ENCODE measurements around the gene CKLF.
"Not testable (repeated sequence)": the region's sequence is repeated elsewhere in the genome, so short reads cannot be mapped to it uniquely, and the experiment has no call there.

Gene CKLF

DNA sequence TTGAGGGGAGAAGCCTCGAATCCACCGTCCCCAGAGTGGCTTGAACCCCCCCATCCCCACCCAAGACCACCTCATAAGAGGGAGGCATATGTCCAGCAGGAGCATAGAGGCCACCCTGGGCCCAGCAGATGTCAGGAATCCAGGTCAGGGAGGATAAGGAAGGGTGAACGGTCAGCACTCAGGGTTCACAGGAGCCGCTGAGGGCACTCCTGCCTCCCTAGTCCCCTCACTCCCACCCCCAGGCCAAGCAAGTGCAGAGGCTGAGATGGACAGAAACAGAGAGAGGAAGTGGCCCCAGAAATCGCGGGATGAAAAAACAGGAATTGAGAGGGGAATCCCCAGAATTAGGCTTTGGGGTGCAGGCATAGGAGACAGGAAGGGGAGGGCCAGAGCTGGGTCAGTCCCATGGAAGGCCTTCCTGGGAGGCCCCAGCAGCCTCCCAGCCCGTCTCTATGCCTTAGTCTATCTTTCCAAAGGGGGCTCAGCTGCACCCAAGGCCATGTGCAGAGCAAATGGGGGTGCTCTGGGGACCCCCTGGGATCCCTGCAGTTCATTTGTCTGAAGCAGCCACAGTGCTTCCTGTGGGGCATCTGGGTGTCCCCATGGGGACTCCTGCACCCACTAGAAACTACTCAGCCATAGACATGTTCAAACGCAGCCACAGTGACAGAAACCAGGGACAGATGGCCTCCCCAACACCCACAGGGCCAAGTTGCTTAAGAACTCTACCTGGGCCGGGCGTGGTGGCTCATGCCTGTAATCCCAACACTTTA is 53.8 kb downstream of the CKLF start:
- peaks cover 7% of the 10 kb centered on the region for H3K4me1 ChIP-seq (ENCODE audit: control insufficient read depth, low read depth, low read length)
- peak overlapping the region; percentile 50 for H3K9ac ChIP-seq (ENCODE audit: low read length)
- H3K27ac ChIP-seq (ENCODE audit: low read length): no peak overlapping the region
- H3K9me3 ChIP-seq (ENCODE audit: control insufficient read depth, low read depth, low read length): no peaks in the 10 kb centered on the region
- H3K36me3 ChIP-seq (ENCODE audit: control insufficient read depth, low read depth, low read length): peaks cover 8% of the 10 kb centered on the region
- H3K27me3 ChIP-seq (ENCODE audit: control insufficient read depth, insufficient read depth, low read length): no peaks in the 10 kb centered on the region
- peak overlapping the region; percentile 56 for H3K4me3 ChIP-seq (ENCODE audit: low read length)

DNA sequence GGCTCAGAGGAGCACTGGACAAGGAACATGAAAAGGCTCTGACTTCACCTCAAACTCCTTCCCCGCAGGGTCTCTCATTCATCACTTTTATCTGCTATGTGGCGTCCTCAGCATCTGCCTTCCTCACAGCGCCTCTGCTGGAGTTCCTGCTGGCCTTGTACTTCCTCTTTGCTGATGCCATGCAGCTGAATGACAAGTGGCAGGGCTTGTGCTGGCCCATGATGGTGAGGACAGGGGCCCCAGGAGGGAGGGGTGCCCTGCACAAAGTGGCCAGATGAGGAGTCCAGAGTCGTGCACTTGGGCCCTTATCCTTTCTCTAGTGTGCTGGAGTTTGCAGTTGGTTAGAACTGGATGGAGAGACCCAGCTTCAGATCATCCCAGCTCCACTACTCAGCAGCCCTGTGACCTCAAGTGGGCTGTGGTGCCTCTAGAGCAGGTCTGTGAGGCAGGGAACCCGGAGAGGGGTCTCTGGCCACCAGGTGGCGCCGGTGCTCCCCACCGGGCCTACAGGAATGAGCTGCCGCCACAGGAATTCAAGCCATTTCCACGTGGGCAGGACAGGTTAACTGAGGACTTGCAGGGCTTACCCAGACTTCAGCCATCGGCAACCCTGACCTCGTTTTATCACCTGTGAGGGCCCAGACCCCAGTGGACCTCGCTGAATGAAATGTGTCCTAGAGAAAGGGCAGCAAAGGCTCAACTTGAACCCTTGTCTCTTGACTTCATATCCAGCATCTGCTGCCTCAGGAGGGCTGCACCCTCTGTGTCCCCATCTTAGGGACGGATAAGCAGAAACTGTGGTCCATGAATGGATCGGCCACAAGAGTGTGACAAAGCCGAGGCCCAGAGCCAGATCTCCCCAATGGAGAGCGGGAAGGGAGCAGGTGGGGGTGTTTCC is 56.1 kb downstream of the CKLF start:
- Histone ChIP-seq H3K4me3 (ENCODE audit: low read length) (no peak overlapping the region), H3K9ac (ENCODE audit: low read length) (peak overlapping the region; percentile 10), H3K36me3 (ENCODE audit: control insufficient read depth, low read depth, low read length) (peaks cover 23% of the 10 kb centered on the region), H3K27me3 (ENCODE audit: control insufficient read depth, insufficient read depth, low read length) (no peaks in the 10 kb centered on the region), H3K9me3 (ENCODE audit: control insufficient read depth, low read depth, low read length) (no peaks in the 10 kb centered on the region), H3K4me1 (ENCODE audit: control insufficient read depth, low read depth, low read length) (peaks cover 7% of the 10 kb centered on the region), H3K27ac (ENCODE audit: low read length) (no peak overlapping the region)

DNA sequence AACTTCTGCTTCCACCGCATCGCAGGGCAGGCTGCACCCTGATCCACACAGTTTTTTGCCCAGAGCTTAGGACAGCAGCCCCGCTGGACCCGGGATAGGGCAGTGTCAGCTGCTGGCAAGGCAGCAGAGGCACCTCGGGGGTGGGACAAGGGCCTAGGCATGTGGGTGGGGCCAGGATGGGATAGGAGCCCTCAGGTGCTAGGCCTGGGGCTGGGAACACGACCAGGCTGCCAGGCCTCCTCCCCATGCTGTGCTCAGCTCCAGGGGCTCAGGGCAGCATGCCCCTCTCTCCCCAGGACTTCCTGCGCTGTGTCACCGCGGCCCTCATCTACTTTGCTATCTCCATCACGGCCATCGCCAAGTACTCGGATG is 56.7 kb downstream of the CKLF start:
- Histone ChIP-seq H3K4me3 (ENCODE audit: low read length) (no peak overlapping the region), H3K27me3 (ENCODE audit: control insufficient read depth, insufficient read depth, low read length) (no peaks in the 10 kb centered on the region), H3K4me1 (ENCODE audit: control insufficient read depth, low read depth, low read length) (peaks cover 7% of the 10 kb centered on the region), H3K36me3 (ENCODE audit: control insufficient read depth, low read depth, low read length) (peaks cover 27% of the 10 kb centered on the region), H3K27ac (ENCODE audit: low read length) (no peak overlapping the region), H3K9ac (ENCODE audit: low read length) (peak overlapping the region; percentile 10), H3K9me3 (ENCODE audit: control insufficient read depth, low read depth, low read length) (no peaks in the 10 kb centered on the region)

DNA sequence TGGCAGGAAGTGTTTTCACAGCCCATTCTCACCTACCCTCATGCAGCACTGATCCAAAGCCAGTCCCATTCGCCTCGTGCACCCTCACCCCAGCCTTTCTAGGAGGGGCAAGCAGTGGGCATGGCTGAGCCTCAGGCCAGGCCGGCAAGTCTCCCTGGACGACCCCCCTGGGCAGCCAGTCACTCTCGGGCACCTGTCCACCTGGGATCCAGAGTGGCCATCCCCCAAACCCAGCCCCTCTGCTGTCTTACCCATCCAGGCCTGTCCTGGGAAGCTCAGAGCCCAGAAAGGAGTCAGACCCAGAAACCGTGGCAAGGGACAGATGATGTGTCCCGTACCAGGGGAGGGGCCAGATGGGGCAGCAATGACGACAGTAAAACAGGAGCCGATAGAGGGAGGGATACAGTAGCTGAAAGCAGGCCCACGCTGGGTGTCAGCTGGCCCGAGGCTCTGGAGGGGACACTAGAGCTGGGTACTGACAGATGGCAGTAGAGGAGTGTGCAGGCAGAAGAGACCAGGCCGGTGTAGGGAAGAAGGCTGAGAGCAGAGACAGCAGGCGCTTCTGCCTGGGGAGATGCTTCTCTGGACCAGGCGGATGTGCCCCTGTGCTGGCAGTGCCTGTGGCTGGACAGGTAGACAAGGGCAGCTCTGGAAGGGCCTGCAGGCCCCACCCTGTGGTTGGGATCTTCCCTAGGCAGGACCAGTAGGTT is 57.9 kb downstream of the CKLF start:
- peaks cover 31% of the 10 kb centered on the region for H3K36me3 ChIP-seq (ENCODE audit: control insufficient read depth, low read depth, low read length)
- peaks cover 7% of the 10 kb centered on the region for H3K4me1 ChIP-seq (ENCODE audit: control insufficient read depth, low read depth, low read length)

DNA sequence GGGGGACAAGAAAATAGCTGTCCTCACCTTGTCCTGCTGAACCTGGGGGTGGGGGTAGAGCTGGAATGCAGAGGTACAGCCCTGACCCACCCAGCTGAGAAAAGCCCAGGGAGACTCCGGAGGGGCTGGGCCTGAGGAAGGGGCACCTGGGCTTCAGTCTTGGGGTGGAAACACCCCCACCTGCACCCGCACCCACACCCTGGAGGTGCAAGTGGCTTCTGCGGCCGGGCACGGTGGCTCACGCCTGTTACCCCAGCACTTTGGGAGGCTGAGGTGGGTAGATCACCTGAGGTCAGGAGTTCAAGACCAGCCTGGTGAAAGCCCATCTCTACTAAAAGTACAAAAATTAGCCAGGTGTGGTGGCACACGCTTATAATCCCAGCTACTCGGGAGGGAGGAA is 59.5 kb downstream of the CKLF start:
- not testable (repeated sequence) for H3K9me3 ChIP-seq (ENCODE audit: control insufficient read depth, low read depth, low read length); H3K4me3 ChIP-seq (ENCODE audit: low read length); H3K27me3 ChIP-seq (ENCODE audit: control insufficient read depth, insufficient read depth, low read length); H3K9ac ChIP-seq (ENCODE audit: low read length); H3K27ac ChIP-seq (ENCODE audit: low read length)
- Histone ChIP-seq H3K36me3 (ENCODE audit: control insufficient read depth, low read depth, low read length) (peaks cover 31% of the 10 kb centered on the region), H3K4me1 (ENCODE audit: control insufficient read depth, low read depth, low read length) (peaks cover 16% of the 10 kb centered on the region)

More for the DNA sequence above, 57.9 kb downstream of the CKLF start:
- Histone ChIP-seq H3K4me3 (ENCODE audit: low read length) (no peak overlapping the region), H3K27me3 (ENCODE audit: control insufficient read depth, insufficient read depth, low read length) (no peaks in the 10 kb centered on the region), H3K9ac (ENCODE audit: low read length) (no peak overlapping the region), H3K27ac (ENCODE audit: low read length) (no peak overlapping the region), H3K9me3 (ENCODE audit: control insufficient read depth, low read depth, low read length) (no peaks in the 10 kb centered on the region)

DNA sequence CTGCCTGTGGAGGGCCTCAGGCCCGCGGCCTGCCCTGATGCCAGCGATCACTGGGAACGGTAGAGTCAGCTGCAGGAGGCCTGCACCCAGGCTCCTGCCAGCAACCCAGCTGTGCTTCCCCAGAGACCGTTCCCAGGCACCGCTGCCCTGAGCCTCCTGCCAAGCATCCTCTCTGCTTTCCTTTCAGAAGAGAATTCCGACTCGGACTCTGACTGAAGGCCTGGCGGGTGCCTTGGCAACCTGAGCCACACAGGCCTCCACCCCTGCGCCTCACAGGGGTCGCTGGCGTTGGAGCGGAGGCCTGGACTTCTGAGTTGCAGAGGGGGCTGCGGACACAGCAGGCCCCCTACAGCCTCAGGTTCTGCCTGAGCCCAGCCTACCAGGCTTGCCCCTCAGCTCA is 60.0 kb downstream of the CKLF start:
- no peak overlapping the region for H3K27ac ChIP-seq (ENCODE audit: low read length)
- peaks cover 31% of the 10 kb centered on the region for H3K36me3 ChIP-seq (ENCODE audit: control insufficient read depth, low read depth, low read length)

DNA sequence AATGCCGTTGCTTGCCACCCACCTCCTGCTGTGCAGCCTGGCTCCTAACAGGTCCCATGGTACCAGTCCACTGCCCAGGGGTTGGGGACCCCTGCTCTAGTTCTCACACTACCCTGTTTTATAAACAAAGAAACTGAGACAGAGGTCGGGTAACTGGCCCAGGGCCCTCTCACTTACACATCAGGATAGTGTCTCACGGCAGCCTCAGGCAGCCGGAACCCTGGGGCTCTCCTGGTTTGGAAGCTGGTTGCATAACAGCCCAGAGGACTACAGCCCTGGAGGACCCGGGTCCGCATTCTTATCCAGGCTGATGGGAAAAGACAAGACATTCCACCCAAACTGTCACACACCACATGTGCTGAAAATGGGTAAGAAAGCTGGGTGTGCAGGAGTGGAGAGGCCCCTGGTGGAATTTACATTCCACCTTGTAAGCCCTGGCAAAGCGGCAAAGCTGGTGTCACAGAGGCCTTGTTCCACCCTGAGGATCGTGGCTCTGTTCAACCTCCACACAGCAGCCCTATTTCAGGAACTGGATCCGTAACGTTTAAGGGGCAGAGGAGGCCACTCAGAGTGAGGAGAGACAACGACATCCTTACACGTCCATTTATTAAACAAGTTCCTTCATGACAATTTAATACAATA is 61.9 kb downstream of the CKLF start:
- peaks cover 31% of the 10 kb centered on the region for H3K36me3 ChIP-seq (ENCODE audit: control insufficient read depth, low read depth, low read length)

More for the DNA sequence above, 60.0 kb downstream of the CKLF start:
- peaks cover 21% of the 10 kb centered on the region for H3K4me1 ChIP-seq (ENCODE audit: control insufficient read depth, low read depth, low read length)
- H3K9ac ChIP-seq (ENCODE audit: low read length): no peak overlapping the region
- no peaks in the 10 kb centered on the region for H3K9me3 ChIP-seq (ENCODE audit: control insufficient read depth, low read depth, low read length)
- H3K4me3 ChIP-seq (ENCODE audit: low read length): no peak overlapping the region
- H3K27me3 ChIP-seq (ENCODE audit: control insufficient read depth, insufficient read depth, low read length): no peaks in the 10 kb centered on the region

More for the DNA sequence above, 61.9 kb downstream of the CKLF start:
- Histone ChIP-seq H3K27ac (ENCODE audit: low read length) (no peak overlapping the region), H3K4me3 (ENCODE audit: low read length) (no peak overlapping the region), H3K9me3 (ENCODE audit: control insufficient read depth, low read depth, low read length) (no peaks in the 10 kb centered on the region), H3K27me3 (ENCODE audit: control insufficient read depth, insufficient read depth, low read length) (no peaks in the 10 kb centered on the region), H3K9ac (ENCODE audit: low read length) (no peak overlapping the region), H3K4me1 (ENCODE audit: control insufficient read depth, low read depth, low read length) (peaks cover 14% of the 10 kb centered on the region)
